ENCODE data around the gene APOA5.

- no peak for TF ChIP-seq CTCF (IDR thresholded peaks at IDR 0.05; ENCODE audit: extremely low read depth in 1 of 2, insufficient read depth in 1 of 2, low read depth in 1 of 2, low read length in 2 of 2)
- TF ChIP-seq POLR2AphosphoS5 (IDR thresholded peaks at IDR 0.05; ENCODE audit: insufficient read depth, low read depth, low read length): no peak
- TF ChIP-seq EZH2 (IDR thresholded peaks at IDR 0.05; ENCODE audit: borderline replicate concordance, low read depth, low read length, severe bottlenecking): no peak
- no peak for TF ChIP-seq POLR2A (IDR thresholded peaks at IDR 0.05; ENCODE audit: low read depth, low read length)
- no peak for TF ChIP-seq MAX (IDR thresholded peaks at IDR 0.05; ENCODE audit: insufficient read depth, insufficient read length)
- no peak for TF ChIP-seq MYC (IDR thresholded peaks at IDR 0.05; ENCODE audit: low read depth, low read length)
- no peak for TF ChIP-seq GATA2 (IDR thresholded peaks at IDR 0.05; ENCODE audit: insufficient read depth, insufficient read length, low read depth, low read length)
- no peak for TF ChIP-seq JUN (IDR thresholded peaks at IDR 0.05; ENCODE audit: borderline replicate concordance, insufficient read depth, insufficient read length, low read depth)
- no peak for TF ChIP-seq FOS (IDR thresholded peaks at IDR 0.05; ENCODE audit: borderline replicate concordance, insufficient read depth, low read length)
These were observed 40.9 kb upstream of the APOA5 start for GRCh38 chr11:116832350-116833290.
